ENCODE measurements around the gene WASF1. TPM values are rescaled to one million over a fixed set of nuclear protein-coding genes. Genes with fewer than 3 reads are reported as not detected.
"Not testable (repeated sequence)": the region's sequence is repeated elsewhere in the genome, so short reads cannot be mapped to it uniquely, and the experiment has no call there.

WASF1 gene
- total RNA-seq, 1 donor from 2014 or later, result 1.2 TPM

GRCh38 chr6:110180228-110181008 lies 948 bp upstream of the WASF1 start, which contains the start of gene CDC40:
Gene CDC40 (plus strand): TSS chr6:110180427. CDS start chr6:110180445, 18 bp downstream.
- peak; percentile 74 for DNase-seq
- peak; percentile 73 for ATAC-seq (ENCODE audit: poor library complexity)
- intact Hi-C loops (cut with DNase I), result no loop called here

- intact Hi-C loops (cut with DNase I), result loop anchor here (5.0 kb wide), 1 partner anchor 203 kb away; no protein-coding TSS in a partner anchor
- DNase-seq (peak; percentile 58), ATAC-seq (ENCODE audit: poor library complexity) (peak; percentile 51)
Observed at GRCh38 chr6:110178626-110179405, 654 bp downstream of the WASF1 start.

GRCh38 chr6:110173506-110174132 lies 5.9 kb downstream of the WASF1 start:
- intact Hi-C loops (cut with DNase I), result no loop called here
- DNase-seq, result no peak
- no peak for ATAC-seq (ENCODE audit: poor library complexity)

- ATAC-seq (ENCODE audit: poor library complexity) (no peak), DNase-seq (no peak)
- intact Hi-C loops (cut with DNase I), result no loop called here
Observed at GRCh38 chr6:110170081-110170480, 9.4 kb downstream of the WASF1 start.

GRCh38 chr6:110158479-110158878 lies 21.0 kb downstream of the WASF1 start:
- intact Hi-C loops (cut with DNase I), result no loop called here
- no peak for ATAC-seq (ENCODE audit: poor library complexity)

GRCh38 chr6:110147870-110148269 lies 31.6 kb downstream of the WASF1 start:
- ATAC-seq (ENCODE audit: poor library complexity), result no peak

More at GRCh38 chr6:110158479-110158878, 21.0 kb downstream of the WASF1 start:
- no peak for DNase-seq

GRCh38 chr6:110140650-110141049 lies 38.8 kb downstream of the WASF1 start:
- DNase-seq, result no peak
- intact Hi-C loops (cut with DNase I), result no loop called here
- no peak for ATAC-seq (ENCODE audit: poor library complexity)

More at GRCh38 chr6:110147870-110148269, 31.6 kb downstream of the WASF1 start:
- intact Hi-C loops (cut with DNase I), result no loop called here
- no peak for DNase-seq

GRCh38 chr6:110139052-110139451 lies 40.4 kb downstream of the WASF1 start:
- DNase-seq, result no peak
- intact Hi-C loops (cut with DNase I), result no loop called here
- no peak for ATAC-seq (ENCODE audit: poor library complexity)

GRCh38 chr6:110137924-110138887 lies 41.3 kb downstream of the WASF1 start:
- ATAC-seq (ENCODE audit: poor library complexity), result no peak
- intact Hi-C loops (cut with DNase I), result no loop called here
- no peak for DNase-seq

- ATAC-seq (ENCODE audit: poor library complexity) (no peak), DNase-seq (no peak)
- intact Hi-C loops (cut with DNase I), result no loop called here
Observed at GRCh38 chr6:110130362-110130761, 49.1 kb downstream of the WASF1 start.

- intact Hi-C loops (cut with DNase I), result no loop called here
- ATAC-seq (ENCODE audit: poor library complexity) (no peak), DNase-seq (no peak)
Observed at GRCh38 chr6:110128418-110128817, 51.1 kb downstream of the WASF1 start.

- ATAC-seq (ENCODE audit: poor library complexity) (no peak), DNase-seq (no peak)
- intact Hi-C loops (cut with DNase I), result no loop called here
Observed at GRCh38 chr6:110125361-110125760, 54.1 kb downstream of the WASF1 start.

GRCh38 chr6:110121655-110122054 lies 57.8 kb downstream of the WASF1 start:
- DNase-seq; intact Hi-C loops (cut with DNase I); ATAC-seq (ENCODE audit: poor library complexity): not testable (repeated sequence)

- ATAC-seq (ENCODE audit: poor library complexity), result no peak
- intact Hi-C loops (cut with DNase I), result no loop called here
Observed at GRCh38 chr6:110116258-110116657, 63.2 kb downstream of the WASF1 start.

GRCh38 chr6:110114004-110114403 lies 65.5 kb downstream of the WASF1 start:
- intact Hi-C loops (cut with DNase I), result no loop called here
- ATAC-seq (ENCODE audit: poor library complexity), result no peak
- no peak for DNase-seq

More at GRCh38 chr6:110116258-110116657, 63.2 kb downstream of the WASF1 start:
- DNase-seq, result no peak

GRCh38 chr6:110105296-110105695 lies 74.2 kb downstream of the WASF1 start:
- intact Hi-C loops (cut with DNase I), result no loop called here
- ATAC-seq (ENCODE audit: poor library complexity) (no peak), DNase-seq (no peak)

- no peak for ATAC-seq (ENCODE audit: poor library complexity)
- intact Hi-C loops (cut with DNase I), result no loop called here
- no peak for DNase-seq
Observed at GRCh38 chr6:110103260-110103659, 76.2 kb downstream of the WASF1 start.

GRCh38 chr6:110102411-110102810 lies 77.1 kb downstream of the WASF1 start:
- ATAC-seq (ENCODE audit: poor library complexity), result no peak

More at GRCh38 chr6:110102411-110102810, 77.1 kb downstream of the WASF1 start:
- intact Hi-C loops (cut with DNase I), result no loop called here
- DNase-seq, result no peak
